GM23248 (cell line): Measurements from ENCODE around the gene OR8J1.

Source experiments
- EZH2 ChIP-seq: fragments of 200-600 bp; sonication (generic); IDR thresholded peaks from 2 replicates; pipeline ENCODE4 v1.6.1; 2018; ENCODE audit warnings: antibody characterized with exemption, mild to moderate bottlenecking; ENCODE audit not compliant: insufficient read depth, poor library complexity, severe bottlenecking
- EZH2phosphoT487 ChIP-seq: fragments of 200-600 bp; sonication (generic); IDR thresholded peaks from 2 replicates; pipeline ENCODE4 v1.6.1; 2018; ENCODE audit warnings: antibody characterized with exemption, moderate library complexity, mild to moderate bottlenecking, low read depth; ENCODE audit not compliant: insufficient read depth

- no peak for TF ChIP-seq EZH2phosphoT487
- no peak for TF ChIP-seq EZH2
Observed at GRCh38 chr11:56331861-56332491, 22.1 kb upstream of the OR8J1 start.
